Cardiac septum (tissue), 1 donor: ENCODE data around the gene MED9. TPM values are rescaled to one million over a fixed set of nuclear protein-coding genes. Genes with fewer than 3 reads are reported as not detected.
A peak's percentile ranks its signal among the peaks of the same experiment; 100 is the strongest.
"Not testable (repeated sequence)": the region's sequence is repeated elsewhere in the genome, so short reads cannot be mapped to it uniquely, and the experiment has no call there.

Source experiments
- DNase-seq: peaks from one replicate; pipeline ENCODE4 v3.0.0-alpha.2; 2020; ENCODE audit warnings: low spot score
- intact Hi-C: fragments of 100-400 bp; cut with DNase I; formaldehyde crosslinking; loops from one replicate; pipeline ENCODE4 v1.14.0; 2022
- total RNA-seq: library from RNA; stranded (reverse); fragmentation: NEBNext Ultra II Directional; extraction: Animal tissue kit (Norgen Biotek cat#: 25700); gene quantifications from one replicate; pipeline ENCODE4 v1.2.1, GENCODE V29; 2021
- donor health status: DM: no; HTN: no; CAD: no.

MED9 gene
- total RNA-seq, 1 donor from 2014 or later = 30.5 TPM

GRCh38 chr17:17481860-17482259, 5.1 kb downstream of the MED9 start:
- intact Hi-C loops = no loop called here
- no peak for DNase-seq

GRCh38 chr17:17484451-17484899, 7.7 kb downstream of the MED9 start:
- no peak for DNase-seq

GRCh38 chr17:17485420-17485819, 8.6 kb downstream of the MED9 start:
- intact Hi-C loops = no loop called here
- DNase-seq = no peak

More at GRCh38 chr17:17484451-17484899, 7.7 kb downstream of the MED9 start:
- intact Hi-C loops = no loop called here

GRCh38 chr17:17486416-17486815, 9.6 kb downstream of the MED9 start:
- peak; percentile 55 for DNase-seq

GRCh38 chr17:17487998-17488397, 11.2 kb downstream of the MED9 start:
- intact Hi-C loops = no loop called here
- no peak for DNase-seq

More at GRCh38 chr17:17486416-17486815, 9.6 kb downstream of the MED9 start:
- intact Hi-C loops = not testable (repeated sequence)

- no peak for DNase-seq
- intact Hi-C loops = no loop called here
These were observed 14.3 kb downstream of the MED9 start for GRCh38 chr17:17491031-17491471.

GRCh38 chr17:17491546-17491988, 14.8 kb downstream of the MED9 start:
- intact Hi-C loops = no loop called here
- DNase-seq = no peak

GRCh38 chr17:17492085-17492484, 15.3 kb downstream of the MED9 start:
- intact Hi-C loops = no loop called here
- DNase-seq = peak; percentile 64

- peak; percentile 41 for DNase-seq
- intact Hi-C loops = no loop called here
These were observed 15.8 kb downstream of the MED9 start for GRCh38 chr17:17492571-17492970.

- peak; percentile 73 for DNase-seq
- intact Hi-C loops = no loop called here
These were observed 16.6 kb downstream of the MED9 start for GRCh38 chr17:17493249-17493985.

GRCh38 chr17:17493986-17494466, 17.2 kb downstream of the MED9 start:
- intact Hi-C loops = no loop called here
- DNase-seq = no peak

- no peak for DNase-seq
- intact Hi-C loops = no loop called here
These were observed 17.7 kb downstream of the MED9 start for GRCh38 chr17:17494499-17494869.

- intact Hi-C loops = loop anchor here (5.0 kb wide), 5 partner anchors 57 to 147 kb away; no protein-coding TSS in a partner anchor
- peak; percentile 78 for DNase-seq
These were observed 18.2 kb downstream of the MED9 start for GRCh38 chr17:17494870-17495535.

GRCh38 chr17:17495536-17496188, 18.9 kb downstream of the MED9 start:
- peak; percentile 77 for DNase-seq
- intact Hi-C loops = loop anchor here (1.0 to 5.0 kb wide), 6 partner anchors 57 to 147 kb away; no protein-coding TSS in a partner anchor

GRCh38 chr17:17496189-17497064, 19.6 kb downstream of the MED9 start, which contains the start of gene RASD1:
RASD1 (minus strand) TSS chr17:17496395; CDS start chr17:17496181, 214 bp downstream.
- peak; percentile 96 for DNase-seq
- intact Hi-C loops = loop anchor here (1.0 to 5.0 kb wide), 6 partner anchors 56 to 146 kb away; no protein-coding TSS in a partner anchor

- intact Hi-C loops = loop anchor here (5.0 kb wide), 5 partner anchors 55 to 145 kb away; no protein-coding TSS in a partner anchor
- no peak for DNase-seq
These were observed 20.5 kb downstream of the MED9 start for GRCh38 chr17:17497065-17497844.

GRCh38 chr17:17497845-17498520, 21.2 kb downstream of the MED9 start:
- peak; percentile 68 for DNase-seq
- intact Hi-C loops = loop anchor here (5.0 kb wide), 5 partner anchors 54 to 146 kb away; no protein-coding TSS in a partner anchor
